Activated CD8-positive, alpha-beta memory T cell treated with anti-CD3 and anti-CD28 coated beads for 48 hours (primary cell): ENCODE measurements around the gene SGCB.

Experiments
- DNase-seq, 3 experiments: peaks; one replicate each; pipeline ENCODE4 v3.0.0-alpha.2; 2020; ENCODE audit warnings: low read depth in 2 of 3, low spot score in 2 of 3

Gene SGCB

GRCh38 chr4:52019936-52020657, 18.0 kb downstream of the SGCB start, which contains the start of gene LRRC66:
Gene LRRC66 (minus strand): TSS chr4:52020363. CDS start chr4:52017613, 2,750 bp downstream.
- no peak for DNase-seq

- DNase-seq, result no peak
These were observed 20.3 kb downstream of the SGCB start for GRCh38 chr4:52017814-52018213.

GRCh38 chr4:52016981-52017380, 21.1 kb downstream of the SGCB start:
- no peak for DNase-seq

DNA sequence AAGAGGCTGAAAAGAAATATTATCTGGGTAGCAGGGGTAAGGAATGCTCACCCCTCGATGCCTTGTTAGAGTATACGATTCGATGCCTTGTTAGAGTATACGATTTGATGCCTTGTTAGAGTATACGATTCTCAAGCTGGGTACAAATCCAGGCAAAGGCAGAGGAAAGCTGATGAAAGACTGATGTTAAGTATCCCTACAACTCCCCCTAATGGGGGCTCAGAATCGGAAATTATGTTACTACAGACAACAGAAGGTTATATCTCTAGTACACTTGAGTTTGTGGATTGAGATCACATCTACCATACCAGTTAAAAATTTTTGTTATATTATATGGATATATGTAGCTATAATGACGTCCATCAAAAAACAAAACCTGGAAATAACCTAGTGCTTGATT, 22.7 kb downstream of the SGCB start:
- no peak for DNase-seq

GRCh38 chr4:52014903-52015302, 23.2 kb downstream of the SGCB start:
- DNase-seq, result no peak

DNA sequence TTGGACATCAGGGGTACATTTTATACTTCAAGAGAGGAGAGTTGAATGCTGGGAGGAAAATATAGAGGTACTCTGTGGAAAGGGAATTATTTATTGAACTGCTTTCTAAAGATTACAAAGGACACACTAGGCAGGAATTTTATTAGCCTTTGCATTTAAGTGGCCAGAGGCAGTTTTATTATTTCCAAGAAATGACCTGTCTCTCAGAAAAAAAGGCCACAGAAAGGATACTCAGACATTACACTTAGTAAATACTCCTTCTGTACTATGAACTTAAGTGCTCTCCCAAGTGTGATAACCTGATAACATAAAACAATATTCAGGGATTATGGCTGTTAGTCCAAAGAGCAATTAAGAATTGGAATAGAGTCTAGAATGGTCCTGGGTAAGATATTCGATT, 25.4 kb downstream of the SGCB start:
- DNase-seq, result no peak

DNA sequence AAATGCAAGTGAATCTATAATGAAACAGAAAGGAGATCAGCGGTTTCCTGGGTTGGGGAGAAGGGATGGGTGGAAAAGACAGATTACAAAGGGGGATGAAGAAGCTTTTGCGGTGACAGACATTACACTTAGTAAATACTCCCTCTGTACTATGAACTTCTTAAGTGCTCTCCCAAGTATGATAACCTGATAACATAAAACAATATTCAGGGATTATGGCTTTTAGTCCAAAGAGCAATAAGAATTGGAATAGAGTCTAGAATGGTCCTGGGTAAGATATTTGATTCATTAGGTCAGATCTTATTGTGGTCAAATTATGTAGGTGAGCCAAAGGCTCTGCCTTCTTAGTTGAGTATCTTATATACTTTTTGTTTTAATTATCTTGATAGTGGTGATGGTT, 27.1 kb downstream of the SGCB start:
- DNase-seq, result no peak

- DNase-seq, result no peak
These were observed 31.2 kb downstream of the SGCB start for GRCh38 chr4:52006887-52007286.

- no peak for DNase-seq
These were observed 32.4 kb downstream of the SGCB start for GRCh38 chr4:52005604-52006273.

- DNase-seq, result no peak
These were observed 33.7 kb downstream of the SGCB start for GRCh38 chr4:52004414-52004813.

- DNase-seq, result no peak
These were observed 36.5 kb downstream of the SGCB start for GRCh38 chr4:52001616-52002015.

- DNase-seq, result no peak
These were observed 38.8 kb downstream of the SGCB start for GRCh38 chr4:51999250-51999649.

- DNase-seq, result no peak
These were observed 39.3 kb downstream of the SGCB start for GRCh38 chr4:51998837-51999236.

DNA sequence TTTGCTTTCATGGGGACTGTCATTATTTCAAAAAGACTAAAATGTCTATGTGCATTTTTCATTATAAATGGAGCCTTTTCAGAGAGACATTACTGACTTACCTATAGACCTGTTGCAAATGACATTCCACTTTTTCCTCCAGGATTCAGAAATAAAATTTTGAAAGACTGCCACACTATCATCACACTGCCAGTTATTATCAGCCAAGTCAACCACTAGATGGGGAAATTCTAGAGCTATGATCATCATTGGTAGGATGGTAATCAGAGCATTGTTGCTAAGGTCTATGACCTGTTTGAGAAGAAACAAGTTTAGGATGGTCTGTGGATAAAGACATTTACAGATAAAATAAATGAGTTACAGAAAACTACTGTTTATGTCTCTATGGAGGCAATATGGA, 40.5 kb downstream of the SGCB start:
- no peak for DNase-seq

- no peak for DNase-seq
These were observed 42.4 kb downstream of the SGCB start for GRCh38 chr4:51995647-51996220.
